Neural cell (in vitro differentiated cells): ENCODE results near the gene NOS1AP. TPM values are rescaled to one million over a fixed set of nuclear protein-coding genes. Genes with fewer than 3 reads are reported as not detected.

Source experiments
- H2AFZ ChIP-seq: fragments of 200-600, 300-800 bp; sonication (generic), shearing (Covaris generic); 2 replicates; pipeline ENCODE4 v1.6.0; 2014; ENCODE audit warnings: low read depth, mild to moderate bottlenecking, antibody characterized with exemption, low read length, moderate library complexity
- H3F3A ChIP-seq: fragments of 200-600 bp; shearing (Covaris generic); 2 replicates; pipeline ENCODE4 v1.6.1; 2016; ENCODE audit warnings: mild to moderate bottlenecking, moderate library complexity, mixed read lengths, antibody characterized with exemption, low read length; ENCODE audit not compliant: insufficient read depth, poor library complexity, severe bottlenecking
- H3K27ac ChIP-seq: fragments of 200-600, 300-800 bp; sonication (generic), shearing (Covaris generic); 2 replicates; pipeline ENCODE4 v1.5.1; 2014; ENCODE audit warnings: mild to moderate bottlenecking, low read length, moderate library complexity
- H3K27me3 ChIP-seq: fragments of 300-800, 200-600 bp; sonication (generic), shearing (Covaris generic); 2 replicates; pipeline ENCODE4 v1.6.0; 2014; ENCODE audit warnings: mild to moderate bottlenecking, low read depth, low read length, moderate library complexity; ENCODE audit not compliant: insufficient read depth
- H3K36me3 ChIP-seq: fragments of 300-800, 200-600 bp; sonication (generic), shearing (Covaris generic); 2 replicates; pipeline ENCODE4 v1.5.1; 2014; ENCODE audit warnings: mild to moderate bottlenecking, antibody characterized with exemption, low read length, moderate library complexity; ENCODE audit not compliant: insufficient read depth
- H3K4me2 ChIP-seq: fragments of 300-800, 200-600 bp; sonication (generic), shearing (Covaris generic); 2 replicates; pipeline ENCODE4 v1.6.0; 2014; ENCODE audit warnings: mild to moderate bottlenecking, low read length
- H3K4me3 ChIP-seq: fragments of 300-800, 200-600 bp; sonication (generic), shearing (Covaris generic); 2 replicates; pipeline ENCODE4 v1.5.1; 2014; ENCODE audit warnings: mild to moderate bottlenecking, low read length, moderate library complexity
- H3K79me2 ChIP-seq: fragments of 200-600 bp; shearing (Covaris generic); replicated peaks from 2 replicates; pipeline ENCODE4 v1.6.0; 2014; ENCODE audit warnings: mild to moderate bottlenecking, low read length, moderate library complexity; ENCODE audit not compliant: insufficient read depth
- H3K9ac ChIP-seq: fragments of 300-800, 200-600 bp; sonication (generic), shearing (Covaris generic); 2 replicates; pipeline ENCODE4 v1.6.1; 2016; ENCODE audit warnings: mild to moderate bottlenecking, low read length, mixed read lengths
- H3K9me2 ChIP-seq: fragments of 200-600 bp; shearing (Covaris generic); 2 replicates; pipeline ENCODE4 v1.6.1; 2016; ENCODE audit warnings: mild to moderate bottlenecking, low read length, mixed read lengths; ENCODE audit not compliant: insufficient read depth
- H3K9me3 ChIP-seq: fragments of 200-600, 300-800 bp; sonication (generic), shearing (Covaris generic); 2 replicates; pipeline ENCODE4 v1.6.1; 2016; ENCODE audit warnings: mild to moderate bottlenecking, mixed run types, low read length, moderate library complexity, mixed read lengths
- H4K20me1 ChIP-seq: fragments of 200-600 bp; shearing (Covaris generic); 2 replicates; pipeline ENCODE4 v1.6.1; 2016; ENCODE audit warnings: mild to moderate bottlenecking, mixed run types; ENCODE audit not compliant: insufficient read depth
- CTCF ChIP-seq: fragments of 450-650 bp; IDR thresholded peaks from 2 replicates; pipeline ENCODE4 v1.5.1; 2014; ENCODE audit warnings: antibody characterized with exemption, mild to moderate bottlenecking, moderate library complexity; ENCODE audit not compliant: poor library complexity, severe bottlenecking
- EP300 ChIP-seq: fragments of 450-650 bp; conservative IDR thresholded peaks from 2 replicates; pipeline ENCODE4 v1.6.1; 2014; ENCODE audit warnings: antibody characterized with exemption, mild to moderate bottlenecking, moderate library complexity; ENCODE audit not compliant: poor library complexity, severe bottlenecking
- EZH2 ChIP-seq: fragments of 200-600, 300-800 bp; shearing (Covaris generic), sonication (generic); IDR thresholded peaks from 2 replicates; pipeline ENCODE4 v1.6.1; 2014; ENCODE audit warnings: antibody characterized with exemption, low read length, borderline replicate concordance, mild to moderate bottlenecking; ENCODE audit not compliant: insufficient read depth, poor library complexity, severe bottlenecking
- MXI1 ChIP-seq: fragments of 450-650 bp; conservative IDR thresholded peaks from 2 replicates; pipeline ENCODE4 v1.6.1; 2014; ENCODE audit warnings: antibody characterized with exemption, mild to moderate bottlenecking; ENCODE audit not compliant: poor library complexity, severe bottlenecking
- POLR2AphosphoS5 ChIP-seq: IDR thresholded peaks from 2 replicates; pipeline ENCODE4 v1.6.1; 2012
- RAD21 ChIP-seq: fragments of 450-650 bp; conservative IDR thresholded peaks from 2 replicates; pipeline ENCODE4 v1.6.1; 2014; ENCODE audit warnings: antibody characterized with exemption, mild to moderate bottlenecking, moderate library complexity
- REST ChIP-seq: IDR thresholded peaks from 2 replicates; pipeline ENCODE4 v1.6.1; 2012; ENCODE audit warnings: borderline replicate concordance
- SMC3 ChIP-seq: fragments of 450-650 bp; conservative IDR thresholded peaks from 2 replicates; pipeline ENCODE4 v1.6.1; 2014; ENCODE audit warnings: antibody characterized with exemption, mild to moderate bottlenecking, moderate library complexity; ENCODE audit not compliant: poor library complexity
- TAF1 ChIP-seq: IDR thresholded peaks from 2 replicates; pipeline ENCODE4 v1.6.1; 2012; ENCODE audit warnings: low read depth
- polyA plus RNA-seq: library from polyadenylated mRNA; depleted of rRNA; stranded (reverse); fragments of >200 nt; gene quantifications from 2 replicates; pipeline ENCODE4 v1.2.3, GENCODE V29; 2014

Gene NOS1AP
- polyA plus RNA-seq, 1 donor from 2014 or later, result 5.3 TPM

GRCh38 chr1:162335126-162335525, 265.6 kb downstream of the NOS1AP start:
- H3K27me3 ChIP-seq, result no peaks in the 10 kb centered on the region
- H3K79me2 ChIP-seq, result no peaks in the 10 kb centered on the region
- H3K36me3 ChIP-seq, result no peaks in the 10 kb centered on the region
- TF ChIP-seq EP300 (no peak), SMC3 (no peak), POLR2AphosphoS5 (no peak), RAD21 (no peak), CTCF (no peak), TAF1 (no peak), REST (no peak), EZH2 (no peak), MXI1 (no peak)
- no peak overlapping the region for H3K4me3 ChIP-seq
- no peak overlapping the region for H3K4me2 ChIP-seq
- no peaks in the 10 kb centered on the region for H3K9me2 ChIP-seq
- H3K27ac ChIP-seq, result no peak overlapping the region
- no peaks in the 10 kb centered on the region for H4K20me1 ChIP-seq
- no peak overlapping the region for H3K9ac ChIP-seq
- H3F3A ChIP-seq, result peaks cover 4% of the 10 kb centered on the region
- no peak overlapping the region for H2AFZ ChIP-seq
- H3K9me3 ChIP-seq, result no peaks in the 10 kb centered on the region

- Histone ChIP-seq H3K79me2 (no peaks in the 10 kb centered on the region), H3K4me2 (no peak overlapping the region), H2AFZ (no peak overlapping the region), H3K27me3 (no peaks in the 10 kb centered on the region), H3K4me3 (no peak overlapping the region), H3K9me3 (no peaks in the 10 kb centered on the region), H3K27ac (no peak overlapping the region), H3K9me2 (no peaks in the 10 kb centered on the region), H4K20me1 (no peaks in the 10 kb centered on the region), H3K36me3 (no peaks in the 10 kb centered on the region), H3K9ac (no peak overlapping the region), H3F3A (peaks cover 4% of the 10 kb centered on the region)
- TF ChIP-seq POLR2AphosphoS5, result no peak
Measured at GRCh38 chr1:162336621-162337285, 267.3 kb downstream of the NOS1AP start.

- Histone ChIP-seq H3K9ac (no peak overlapping the region), H2AFZ (no peak overlapping the region), H4K20me1 (no peaks in the 10 kb centered on the region), H3K79me2 (no peaks in the 10 kb centered on the region), H3K27me3 (no peaks in the 10 kb centered on the region), H3K4me2 (no peak overlapping the region), H3K9me3 (no peaks in the 10 kb centered on the region), H3K27ac (no peak overlapping the region), H3K36me3 (no peaks in the 10 kb centered on the region), H3K4me3 (no peak overlapping the region), H3K9me2 (no peaks in the 10 kb centered on the region), H3F3A (no peaks in the 10 kb centered on the region)
- TF ChIP-seq EP300 (no peak), RAD21 (no peak), MXI1 (no peak), EZH2 (no peak), POLR2AphosphoS5 (no peak), CTCF (no peak), REST (no peak), TAF1 (no peak), SMC3 (no peak)
Measured at GRCh38 chr1:162342452-162342983, 273.0 kb downstream of the NOS1AP start.
